PC-3 (cell line): ENCODE results near the gene STAMBPL1.

ENCODE experiments used
- CTCF ChIP-seq: fragments of 300-600 bp; sonication (generic); conservative IDR thresholded peaks from 2 replicates; pipeline ENCODE4 v1.5.1; 2017; ENCODE audit warnings: antibody characterized with exemption, low read depth, mild to moderate bottlenecking, low read length
- EZH2 ChIP-seq: fragments of 300-600 bp; sonication (generic); IDR thresholded peaks from one replicate; pipeline ENCODE4 v1.6.1; 2017; ENCODE audit warnings: antibody characterized with exemption, mild to moderate bottlenecking, low read length; ENCODE audit not compliant: unreplicated experiment
- EZH2phosphoT487 ChIP-seq: fragments of 300-600 bp; sonication (generic); IDR thresholded peaks from 2 replicates; pipeline ENCODE4 v1.6.1; 2018; ENCODE audit warnings: mild to moderate bottlenecking, antibody characterized with exemption, low read length, borderline replicate concordance

DNA sequence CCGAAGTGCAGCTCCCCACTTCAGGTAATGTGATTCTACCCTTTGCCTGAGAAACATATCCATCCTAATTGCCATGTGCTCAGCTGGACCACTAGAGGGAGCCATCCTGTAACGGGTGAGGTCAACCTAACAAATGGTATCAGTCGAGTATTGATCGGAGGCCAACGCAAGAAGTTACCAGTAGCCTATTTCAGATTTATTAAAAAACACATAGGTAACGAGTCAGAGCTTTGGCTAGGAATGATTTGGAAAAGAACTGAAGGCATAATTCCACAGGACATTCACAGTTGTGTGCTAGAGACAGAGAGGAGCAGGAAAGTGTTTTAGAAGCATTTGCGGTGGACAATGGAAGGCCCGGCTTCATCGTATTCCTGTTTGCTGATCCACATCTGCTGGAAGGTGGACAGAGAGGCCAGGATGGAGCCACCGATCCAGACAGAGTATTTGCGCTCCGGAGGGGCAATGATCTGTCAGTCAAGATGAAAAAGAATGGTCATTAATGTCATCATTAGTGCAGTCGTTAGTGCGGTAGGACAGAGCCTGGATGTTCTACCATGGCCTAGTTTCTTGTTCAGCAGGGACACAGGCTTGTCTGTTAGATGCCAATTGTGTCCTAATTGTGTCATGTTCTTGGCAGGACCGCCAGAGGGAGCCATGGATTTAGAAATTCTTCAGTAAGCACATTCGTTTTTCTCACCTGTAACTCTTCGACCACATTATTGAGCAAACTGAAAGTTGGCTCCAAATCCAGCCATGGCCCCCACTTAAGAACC, 55.0 kb downstream of the STAMBPL1 start:
- peak; percentile 80 for TF ChIP-seq CTCF
- TF ChIP-seq EZH2: no peak
- TF ChIP-seq EZH2phosphoT487: no peak
